GM21447 (cell line): Measurements from ENCODE around the gene RDH13.

Experiments
- ATAC-seq: cut with Tn5 transposase; IDR thresholded peaks from one replicate; pipeline ENCODE4 v1.9.1; 2021; ENCODE audit not compliant: unreplicated experiment

Gene RDH13

DNA sequence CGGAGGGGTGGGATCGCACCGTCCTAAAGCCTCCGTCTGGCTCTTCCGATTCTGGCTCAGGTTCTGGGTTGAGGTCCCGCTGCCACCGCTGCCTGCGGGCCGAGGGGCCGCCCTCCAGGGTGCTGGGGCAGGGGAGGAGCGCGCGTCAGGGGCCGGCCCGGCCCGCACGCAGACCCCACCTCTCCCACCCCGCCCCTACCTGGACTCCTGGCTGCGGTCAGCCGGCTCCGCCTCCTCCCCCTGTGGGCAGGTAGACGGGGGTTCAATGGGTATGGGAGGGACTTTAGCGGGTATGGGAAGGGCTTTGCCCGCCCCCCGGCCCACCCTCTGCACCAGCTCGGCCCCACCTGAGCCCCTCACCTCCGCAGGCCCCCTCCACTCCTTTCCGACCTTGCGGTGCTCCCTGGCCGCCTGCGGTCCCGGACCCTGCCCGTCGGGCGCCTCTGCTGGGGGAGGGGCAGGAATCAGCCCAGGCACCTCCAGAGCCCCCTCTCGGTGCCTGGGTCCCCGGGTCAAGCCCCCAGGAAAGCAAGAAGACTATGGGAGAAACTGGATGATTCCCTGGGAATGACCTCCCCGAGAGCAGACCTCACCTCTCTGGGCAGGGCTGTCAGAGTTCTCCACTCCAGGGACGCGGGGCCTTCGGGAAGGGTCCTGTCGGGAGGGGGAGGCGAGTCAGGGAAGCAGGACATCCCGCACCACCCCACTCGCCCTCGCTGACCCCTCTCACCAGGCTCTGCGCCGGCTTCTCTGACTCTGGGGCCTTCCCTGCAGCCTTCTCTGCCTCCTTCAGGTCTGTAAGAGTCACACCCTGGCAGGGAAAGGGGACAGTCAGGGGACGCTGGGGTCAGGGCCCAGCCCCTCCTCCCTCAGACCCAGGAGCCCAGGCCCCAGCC is 29.7 kb upstream of the RDH13 start:
- ATAC-seq: no peak

DNA sequence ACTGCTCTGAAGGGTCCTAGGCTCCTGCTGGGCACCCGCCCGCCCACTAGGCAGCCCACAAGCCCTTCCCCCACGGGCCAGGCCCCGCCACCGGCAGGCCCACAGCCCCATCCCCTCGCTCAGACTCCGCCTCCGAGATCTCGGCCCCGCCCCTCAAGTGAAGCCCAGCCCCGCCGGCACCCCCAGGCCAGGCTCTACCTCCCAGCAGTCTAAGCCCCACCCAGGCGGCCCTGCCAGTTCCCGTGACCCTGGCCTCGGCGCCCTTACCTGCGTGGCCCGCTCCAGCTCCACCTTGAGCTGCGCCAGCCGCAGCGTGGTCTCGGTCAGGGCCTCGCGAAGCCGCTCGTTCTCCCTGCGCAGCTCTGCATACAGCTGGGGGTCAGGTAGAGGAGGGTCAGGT is 29.0 kb upstream of the RDH13 start:
- ATAC-seq: no peak

DNA sequence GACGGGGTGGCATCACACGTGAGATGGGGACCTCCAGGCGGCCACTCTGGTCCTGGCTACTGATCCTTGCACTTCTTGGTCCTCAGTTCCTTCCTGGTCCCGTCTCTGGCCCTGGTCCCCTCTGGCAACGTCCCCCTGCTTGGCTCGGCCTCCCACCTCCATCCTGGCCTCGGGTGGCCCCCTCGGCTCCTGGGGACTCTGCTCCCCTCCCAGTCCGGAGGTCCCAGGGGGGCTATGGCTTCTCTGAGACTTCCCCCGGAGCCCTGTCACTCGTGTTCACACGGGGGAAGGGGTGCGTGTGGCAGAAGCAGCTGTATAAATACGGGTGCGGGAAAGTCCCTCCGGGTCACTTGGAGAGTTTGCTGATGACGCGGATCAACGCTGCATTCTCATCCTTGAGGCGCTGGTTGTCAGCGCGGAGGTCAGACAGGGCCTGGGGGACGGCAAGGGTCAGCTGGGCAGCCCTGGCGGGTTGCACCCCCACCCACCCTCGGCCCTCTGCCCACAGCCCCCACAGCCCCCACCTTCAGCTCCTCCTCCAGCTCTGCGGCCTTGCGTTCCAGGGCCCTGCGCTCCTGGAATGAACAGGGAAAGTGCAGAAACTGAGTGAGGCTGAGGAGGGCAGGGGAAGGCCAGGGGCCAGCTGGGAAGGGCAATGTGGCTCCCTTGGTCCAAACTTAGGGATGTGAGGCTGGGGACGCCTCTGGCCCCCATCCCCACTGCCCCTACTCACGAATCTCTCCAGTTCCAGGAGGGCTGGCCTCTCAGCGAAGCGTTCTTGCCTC is 28.4 kb upstream of the RDH13 start:
- no peak for ATAC-seq

DNA sequence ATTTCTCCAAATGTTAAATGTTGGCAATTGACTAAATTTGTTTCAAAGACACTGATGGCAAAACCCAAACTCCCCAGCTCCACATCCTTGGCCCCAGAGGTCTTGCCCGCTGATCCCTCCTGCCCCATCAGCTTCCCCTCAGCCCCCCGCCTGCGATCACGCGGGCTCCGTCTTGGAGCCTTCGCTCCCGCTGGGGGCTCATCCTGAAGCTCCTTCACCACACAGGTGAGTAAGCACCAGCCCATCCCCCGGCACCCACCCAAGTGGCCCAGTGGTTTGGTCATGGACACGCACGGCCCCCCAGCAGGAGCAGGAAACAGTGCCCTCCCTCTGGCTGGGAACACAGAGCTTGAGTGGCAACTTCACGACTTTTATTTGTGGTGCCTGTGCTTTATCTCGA is 27.6 kb upstream of the RDH13 start:
- no peak for ATAC-seq

DNA sequence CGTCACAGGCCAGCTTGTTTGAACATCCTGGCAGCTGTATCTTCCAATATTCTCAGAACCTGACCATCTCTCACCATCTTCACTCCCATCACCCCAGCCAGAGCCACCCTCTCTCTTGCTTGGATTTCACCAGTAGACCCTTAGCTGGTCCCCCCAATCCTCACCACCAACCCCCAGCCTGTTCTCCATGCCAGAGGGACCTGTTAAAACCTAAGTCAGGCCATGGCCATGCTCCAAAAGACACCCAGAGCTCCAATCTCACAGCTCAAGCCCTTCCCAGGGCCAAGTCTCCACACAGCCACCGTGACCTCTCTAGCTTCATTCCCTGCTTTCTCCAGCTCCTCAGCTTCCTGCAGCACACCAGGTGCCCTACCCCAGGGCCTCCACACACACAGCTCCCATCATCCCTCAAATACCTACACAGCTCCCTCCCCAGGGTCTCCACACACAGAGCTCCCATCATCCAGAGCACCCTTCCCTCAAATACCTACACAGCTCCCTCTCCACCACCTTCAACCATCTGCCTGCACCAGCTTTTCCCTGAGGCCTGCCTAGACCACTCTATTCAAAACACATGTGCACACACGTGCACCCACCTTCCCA is 26.5 kb upstream of the RDH13 start:
- ATAC-seq: no peak

DNA sequence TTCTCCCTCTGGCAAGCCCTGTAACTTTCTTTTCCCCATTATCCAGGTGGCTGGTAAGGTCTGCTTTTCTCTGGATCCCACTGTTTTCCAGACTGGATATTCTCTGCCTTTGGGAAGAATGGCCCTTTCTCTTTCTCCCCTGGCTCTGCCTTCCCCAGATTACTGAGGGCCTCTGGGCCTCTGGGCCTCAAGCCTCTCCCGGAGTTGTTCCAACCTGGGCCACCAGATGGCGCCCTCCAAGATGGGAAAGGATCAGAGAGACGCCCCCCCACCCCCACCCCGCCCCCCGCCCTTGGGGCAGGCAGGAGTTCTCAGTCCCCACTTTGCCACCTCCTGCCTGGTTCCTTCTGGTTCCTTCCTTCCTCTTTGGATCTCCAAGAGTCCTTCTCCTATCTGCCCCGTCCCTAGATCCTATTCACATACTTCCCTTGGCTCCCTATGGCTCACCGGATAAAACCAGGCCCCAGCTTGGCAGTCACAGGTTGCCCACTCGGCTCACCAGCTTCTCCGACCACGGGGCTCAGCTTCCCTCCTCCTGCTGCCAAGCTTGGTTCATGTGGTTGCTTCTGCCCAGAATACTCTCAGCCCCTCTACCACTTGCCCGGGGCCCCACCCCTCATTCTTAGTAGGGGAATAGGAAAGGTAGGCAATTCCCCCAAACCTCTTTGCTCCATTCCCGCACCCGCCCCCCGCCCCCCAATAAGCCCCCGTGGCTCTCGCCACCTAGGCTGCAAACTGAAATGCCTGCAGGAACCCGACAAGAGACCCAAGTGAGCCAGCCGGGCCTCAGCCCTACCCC is 25.8 kb upstream of the RDH13 start:
- ATAC-seq: no peak

DNA sequence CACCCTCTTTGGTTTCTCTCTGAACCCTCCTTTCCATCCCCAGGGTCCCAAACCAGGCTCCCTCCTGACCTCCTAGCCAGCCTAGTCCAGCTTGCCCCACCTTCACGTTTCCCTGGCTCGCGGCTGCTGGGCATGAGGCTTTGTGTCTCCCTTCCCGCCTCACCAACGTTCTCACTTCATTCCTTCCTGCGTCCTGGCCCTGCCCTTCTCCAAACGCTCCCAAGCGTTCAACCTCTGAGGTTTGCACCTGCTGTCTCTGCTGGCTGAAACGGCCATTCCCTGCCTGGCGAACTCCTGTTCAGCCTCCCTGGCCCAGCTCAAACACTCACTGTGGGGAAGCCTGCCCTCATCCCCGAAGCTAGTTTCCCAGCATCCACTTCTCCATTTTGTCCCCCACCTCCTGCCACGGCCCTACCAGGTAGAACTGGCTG is 25.1 kb upstream of the RDH13 start:
- ATAC-seq: no peak

DNA sequence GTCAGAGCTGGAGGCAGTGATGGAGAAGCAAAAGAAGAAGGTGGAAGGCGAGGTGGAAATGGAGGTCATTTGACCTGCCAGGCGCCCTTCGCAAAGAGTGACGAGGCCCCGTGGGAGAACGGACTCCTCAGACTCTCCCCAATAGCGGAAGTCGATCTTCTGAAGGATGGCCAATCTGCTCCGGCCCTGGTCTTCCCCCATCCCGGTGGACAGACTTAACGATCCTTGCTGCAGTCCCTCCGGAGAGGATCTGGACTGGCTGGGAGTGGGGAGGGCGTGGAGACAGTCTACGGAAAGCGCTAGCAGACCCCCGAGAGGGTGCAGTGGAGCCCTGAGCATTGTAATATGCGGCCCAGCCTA is 24.6 kb upstream of the RDH13 start:
- no peak for ATAC-seq

DNA sequence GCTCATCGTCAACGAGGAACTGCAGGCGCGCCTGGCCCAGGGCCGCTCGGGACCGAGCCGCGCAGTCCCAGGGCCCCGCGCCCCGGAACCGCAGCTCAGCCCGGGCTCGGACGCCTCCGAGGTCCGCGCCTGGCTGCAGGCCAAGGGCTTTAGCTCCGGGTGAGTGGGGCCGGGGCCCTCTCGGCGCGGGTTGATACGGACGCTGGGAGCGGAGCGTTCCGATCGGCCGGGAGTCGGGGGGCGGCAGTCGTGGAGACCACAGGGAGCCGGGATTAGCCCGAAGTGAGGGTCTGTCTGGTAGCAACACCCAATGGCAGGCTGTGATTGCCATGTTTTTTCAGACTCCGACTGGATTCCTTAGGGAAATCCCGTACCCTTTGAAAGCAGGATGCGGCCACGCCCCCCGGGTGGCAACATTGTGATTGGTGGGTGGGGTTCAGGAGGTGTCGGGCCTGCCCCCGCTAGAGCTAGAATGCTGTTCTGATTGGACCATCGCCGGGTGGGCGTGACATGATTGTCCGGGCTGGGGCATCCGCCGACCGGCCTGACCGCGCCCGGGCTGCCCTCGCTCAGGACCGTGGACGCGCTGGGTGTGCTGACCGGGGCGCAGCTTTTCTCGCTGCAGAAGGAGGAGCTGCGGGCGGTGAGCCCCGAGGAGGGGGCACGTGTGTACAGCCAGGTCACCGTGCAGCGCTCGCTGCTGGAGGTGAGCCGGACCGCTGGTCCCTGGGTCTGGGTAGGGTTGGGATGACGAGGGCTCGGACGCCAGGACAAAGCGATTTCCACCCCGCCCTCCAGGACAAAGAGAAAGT is 24.0 kb upstream of the RDH13 start:
- ATAC-seq: no peak

DNA sequence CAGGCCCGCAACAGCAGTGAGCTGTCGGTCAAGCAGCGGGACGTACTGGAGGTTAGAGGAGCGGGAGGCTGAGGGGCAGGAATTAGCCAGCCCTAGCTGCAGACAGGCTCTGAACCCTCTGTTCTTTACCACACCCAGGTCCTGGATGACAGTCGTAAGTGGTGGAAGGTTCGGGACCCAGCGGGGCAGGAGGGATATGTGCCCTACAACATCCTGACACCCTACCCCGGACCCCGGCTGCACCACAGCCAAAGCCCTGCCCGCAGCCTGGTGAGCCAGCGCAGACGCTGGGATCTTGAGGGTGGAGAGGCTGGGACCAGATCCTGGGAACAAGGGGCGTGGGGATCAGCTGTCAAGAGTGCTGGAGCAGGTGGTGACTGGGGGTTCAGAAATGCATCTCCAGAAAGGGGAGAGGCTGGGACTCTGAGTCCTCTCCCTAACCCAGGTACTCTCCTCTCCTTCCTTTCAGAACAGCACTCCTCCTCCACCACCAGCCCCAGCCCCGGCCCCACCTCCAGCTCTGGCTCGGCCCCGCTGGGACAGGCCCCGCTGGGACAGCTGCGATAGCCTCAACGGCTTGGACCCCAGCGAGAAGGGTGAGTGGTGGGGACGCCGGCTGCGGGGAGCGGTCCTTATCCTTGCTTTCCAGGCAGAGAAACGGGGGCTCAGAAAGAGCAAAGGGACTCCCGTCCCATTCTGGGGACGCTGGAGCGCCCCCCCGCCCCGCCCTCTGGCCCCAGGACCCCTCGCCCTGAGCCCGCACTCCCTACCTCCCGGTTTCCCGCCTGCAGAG is 23.2 kb upstream of the RDH13 start:
- ATAC-seq: no peak

DNA sequence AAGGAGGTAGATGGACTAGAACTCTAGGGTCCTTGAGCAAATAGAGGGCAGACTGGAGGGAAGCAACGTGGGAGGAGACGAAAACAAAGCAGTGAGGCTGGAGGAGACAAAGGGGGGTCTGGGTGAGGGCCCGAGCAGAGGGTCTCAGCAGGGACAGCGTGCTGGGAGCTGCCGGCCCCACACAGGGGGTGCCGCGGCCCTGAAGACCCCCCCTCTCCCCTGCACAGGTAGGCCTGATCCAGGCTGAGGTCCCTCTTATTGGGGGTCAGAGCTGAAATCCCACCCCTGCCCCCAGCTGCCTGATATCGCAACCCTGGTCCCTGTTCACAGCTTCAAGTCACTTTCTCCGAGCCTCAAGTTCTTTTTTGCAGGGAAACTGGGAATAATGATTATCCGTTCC is 21.5 kb upstream of the RDH13 start:
- ATAC-seq: no peak

DNA sequence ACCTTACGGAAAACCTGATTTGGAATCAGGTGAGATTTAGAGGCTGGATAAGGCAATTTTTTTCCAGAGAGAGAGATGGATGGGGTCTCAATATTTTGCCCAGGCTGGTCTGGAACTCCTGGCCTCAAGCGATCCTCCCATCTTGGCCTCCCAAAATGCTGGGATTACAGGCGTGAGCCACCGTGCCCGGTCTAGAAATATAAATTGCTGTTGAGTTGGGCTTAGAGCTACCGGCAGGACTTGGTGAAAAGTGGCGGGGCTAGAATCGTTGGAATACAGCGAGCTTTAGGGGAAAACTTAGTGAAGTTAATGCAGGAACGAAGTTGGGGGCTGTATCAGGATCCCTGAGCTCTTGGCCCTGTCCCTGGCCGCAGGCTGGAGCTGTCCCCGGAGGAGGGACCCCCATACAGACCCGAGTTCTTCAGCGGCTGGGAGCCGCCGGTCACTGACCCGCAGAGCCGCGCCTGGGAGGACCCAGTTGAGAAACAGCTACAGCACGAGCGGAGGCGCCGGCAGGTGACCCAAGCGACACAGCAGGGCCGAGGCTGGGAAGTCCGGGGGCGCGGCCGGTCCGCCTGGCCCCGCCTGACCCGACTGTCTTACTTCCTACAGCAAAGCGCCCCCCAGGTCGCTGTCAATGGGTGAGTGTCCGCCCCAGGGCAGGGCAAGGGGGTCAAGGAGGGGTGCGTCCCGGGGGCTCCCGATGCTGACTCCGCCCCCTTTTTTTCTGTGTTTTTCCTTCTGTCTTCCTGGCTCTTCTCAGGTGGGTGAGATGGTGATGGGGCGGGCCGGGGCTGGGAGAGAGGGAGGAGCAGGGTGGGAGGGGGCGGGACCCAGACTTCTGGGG is 20.3 kb upstream of the RDH13 start:
- ATAC-seq: no peak

DNA sequence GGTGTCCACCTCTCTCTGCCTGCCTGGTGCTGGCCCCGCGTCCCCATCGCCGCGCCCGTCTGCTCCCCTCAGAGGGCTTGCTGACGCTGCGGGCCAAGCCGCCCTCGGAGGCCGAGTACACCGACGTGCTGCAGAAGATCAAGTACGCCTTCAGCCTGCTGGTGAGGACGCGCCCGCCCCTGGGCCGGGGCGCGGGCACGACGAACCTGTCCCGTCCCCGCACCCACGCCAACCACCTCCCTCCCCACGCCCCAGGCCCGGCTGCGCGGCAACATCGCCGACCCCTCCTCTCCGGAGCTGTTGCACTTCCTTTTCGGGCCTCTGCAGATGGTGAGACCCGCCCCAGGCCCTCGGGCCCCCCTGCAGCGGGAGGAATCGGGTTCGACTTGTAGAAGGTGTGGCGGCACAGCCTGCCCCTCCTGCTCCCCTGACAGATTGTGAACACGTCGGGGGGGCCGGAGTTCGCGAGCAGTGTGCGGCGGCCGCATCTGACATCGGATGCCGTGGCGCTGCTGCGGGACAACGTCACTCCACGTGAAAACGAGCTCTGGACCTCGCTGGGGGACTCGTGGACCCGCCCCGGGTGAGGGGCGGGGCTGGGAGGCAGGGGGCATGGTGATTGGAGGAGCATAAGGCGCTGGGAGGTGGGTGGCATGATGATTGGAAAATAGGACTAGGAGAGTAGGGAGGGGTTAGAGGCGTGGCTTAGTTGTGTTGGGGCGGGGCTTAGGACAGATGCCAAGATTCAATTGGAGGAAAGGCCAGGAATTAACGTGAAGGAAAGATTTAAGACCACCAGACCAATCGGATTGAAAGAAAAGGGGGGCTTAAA is 19.3 kb upstream of the RDH13 start:
- no peak for ATAC-seq

DNA sequence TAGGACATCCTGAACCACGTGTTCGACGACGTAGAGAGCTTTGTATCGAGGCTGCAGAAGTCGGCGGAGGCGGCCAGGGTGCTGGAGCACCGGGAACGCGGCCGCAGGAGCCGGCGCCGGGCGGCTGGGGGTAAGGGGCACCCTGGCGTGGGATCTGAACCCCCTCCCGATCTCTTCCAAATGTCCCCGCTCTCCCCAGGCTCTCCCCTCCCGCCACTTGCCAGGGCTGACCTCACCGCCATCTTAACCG is 18.7 kb upstream of the RDH13 start:
- no peak for ATAC-seq

DNA sequence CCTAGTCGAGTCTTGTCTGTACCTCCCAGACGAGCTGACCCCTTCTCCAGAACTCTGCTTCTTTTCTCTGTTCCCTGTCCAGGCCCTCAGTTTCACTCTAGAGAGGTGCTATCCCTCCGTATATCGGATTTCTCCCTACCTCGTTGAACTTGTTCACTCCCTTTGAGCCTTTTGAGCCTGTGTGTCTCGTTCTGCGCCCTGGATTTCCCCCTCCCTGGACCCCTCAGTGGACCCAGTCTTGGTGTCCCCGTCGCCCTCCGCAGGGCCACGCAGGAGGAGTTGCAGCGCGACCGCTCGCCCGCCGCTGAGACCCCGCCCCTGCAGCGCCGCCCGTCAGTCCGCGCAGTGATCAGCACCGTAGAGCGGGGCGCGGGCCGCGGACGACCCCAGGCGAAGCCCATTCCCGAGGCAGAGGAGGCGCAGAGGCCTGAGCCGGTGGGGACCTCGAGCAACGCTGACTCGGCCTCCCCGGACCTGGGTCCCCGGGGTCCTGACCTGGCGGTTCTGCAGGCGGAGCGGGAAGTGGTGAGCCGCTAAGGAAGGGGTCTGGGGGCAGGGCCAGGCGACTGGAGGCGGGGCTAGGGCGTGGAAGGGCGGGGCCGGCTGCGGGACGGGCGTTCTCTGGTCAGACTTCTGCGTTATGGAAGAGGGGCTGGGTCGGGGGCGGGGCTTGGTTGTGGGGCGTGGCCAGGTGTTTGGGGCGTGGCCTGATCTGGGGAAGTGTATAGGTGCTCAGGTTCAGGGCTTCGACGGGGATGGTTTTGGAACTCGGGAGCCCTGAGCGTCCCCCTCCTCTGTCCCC is 18.2 kb upstream of the RDH13 start:
- ATAC-seq: peak; percentile 71

DNA sequence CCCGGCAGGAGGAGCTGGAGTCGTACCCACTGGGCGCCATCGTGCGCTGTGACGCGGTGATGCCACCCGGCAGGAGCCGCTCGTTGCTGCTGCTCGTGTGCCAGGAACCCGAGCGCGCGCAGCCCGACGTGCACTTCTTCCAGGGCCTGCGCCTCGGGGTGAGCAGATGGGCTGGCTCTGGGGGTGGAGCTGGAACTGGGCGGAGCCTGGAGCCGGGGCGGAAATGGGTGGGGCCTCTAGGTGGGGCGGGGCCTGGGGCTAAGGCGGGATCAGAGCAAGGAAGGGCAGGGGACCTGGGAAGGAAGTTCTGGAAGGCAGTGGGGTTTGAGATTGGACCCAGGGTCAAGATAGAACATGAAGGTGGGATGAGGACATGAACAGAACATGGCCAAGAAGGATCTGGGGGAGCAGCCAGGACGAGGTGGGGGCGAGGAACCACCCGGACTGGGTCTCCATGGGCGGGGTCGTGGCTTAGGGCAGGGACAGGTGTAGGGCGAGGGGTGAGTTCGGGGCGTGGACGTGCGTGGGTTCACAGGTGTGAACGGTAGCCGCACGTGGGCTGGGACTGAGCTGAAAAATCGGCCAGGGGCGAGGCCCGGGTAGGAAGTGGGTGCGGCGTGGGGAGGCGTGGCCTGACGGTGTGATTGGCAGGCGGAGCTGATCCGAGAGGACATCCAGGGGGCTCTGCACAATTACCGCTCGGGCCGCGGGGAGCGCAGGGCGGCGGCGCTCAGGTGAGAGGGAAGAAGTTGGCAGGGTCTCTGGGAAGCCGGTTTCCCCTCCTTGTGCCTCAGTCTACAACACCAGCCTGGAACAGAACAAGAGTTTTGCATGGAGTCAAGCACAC is 17.4 kb upstream of the RDH13 start:
- peak; percentile 45 for ATAC-seq
